ENCODE data around the gene GPR158. TPM values are rescaled to one million over a fixed set of nuclear protein-coding genes. Genes with fewer than 3 reads are reported as not detected.

The GPR158 gene, protein sequence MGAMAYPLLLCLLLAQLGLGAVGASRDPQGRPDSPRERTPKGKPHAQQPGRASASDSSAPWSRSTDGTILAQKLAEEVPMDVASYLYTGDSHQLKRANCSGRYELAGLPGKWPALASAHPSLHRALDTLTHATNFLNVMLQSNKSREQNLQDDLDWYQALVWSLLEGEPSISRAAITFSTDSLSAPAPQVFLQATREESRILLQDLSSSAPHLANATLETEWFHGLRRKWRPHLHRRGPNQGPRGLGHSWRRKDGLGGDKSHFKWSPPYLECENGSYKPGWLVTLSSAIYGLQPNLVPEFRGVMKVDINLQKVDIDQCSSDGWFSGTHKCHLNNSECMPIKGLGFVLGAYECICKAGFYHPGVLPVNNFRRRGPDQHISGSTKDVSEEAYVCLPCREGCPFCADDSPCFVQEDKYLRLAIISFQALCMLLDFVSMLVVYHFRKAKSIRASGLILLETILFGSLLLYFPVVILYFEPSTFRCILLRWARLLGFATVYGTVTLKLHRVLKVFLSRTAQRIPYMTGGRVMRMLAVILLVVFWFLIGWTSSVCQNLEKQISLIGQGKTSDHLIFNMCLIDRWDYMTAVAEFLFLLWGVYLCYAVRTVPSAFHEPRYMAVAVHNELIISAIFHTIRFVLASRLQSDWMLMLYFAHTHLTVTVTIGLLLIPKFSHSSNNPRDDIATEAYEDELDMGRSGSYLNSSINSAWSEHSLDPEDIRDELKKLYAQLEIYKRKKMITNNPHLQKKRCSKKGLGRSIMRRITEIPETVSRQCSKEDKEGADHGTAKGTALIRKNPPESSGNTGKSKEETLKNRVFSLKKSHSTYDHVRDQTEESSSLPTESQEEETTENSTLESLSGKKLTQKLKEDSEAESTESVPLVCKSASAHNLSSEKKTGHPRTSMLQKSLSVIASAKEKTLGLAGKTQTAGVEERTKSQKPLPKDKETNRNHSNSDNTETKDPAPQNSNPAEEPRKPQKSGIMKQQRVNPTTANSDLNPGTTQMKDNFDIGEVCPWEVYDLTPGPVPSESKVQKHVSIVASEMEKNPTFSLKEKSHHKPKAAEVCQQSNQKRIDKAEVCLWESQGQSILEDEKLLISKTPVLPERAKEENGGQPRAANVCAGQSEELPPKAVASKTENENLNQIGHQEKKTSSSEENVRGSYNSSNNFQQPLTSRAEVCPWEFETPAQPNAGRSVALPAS (N-terminal part only)
- total RNA-seq (0.18 and 0.28 TPM in 2 replicates), polyA plus RNA-seq (0.61 TPM in 1 of 2 replicates, not detected in the other)

DNA sequence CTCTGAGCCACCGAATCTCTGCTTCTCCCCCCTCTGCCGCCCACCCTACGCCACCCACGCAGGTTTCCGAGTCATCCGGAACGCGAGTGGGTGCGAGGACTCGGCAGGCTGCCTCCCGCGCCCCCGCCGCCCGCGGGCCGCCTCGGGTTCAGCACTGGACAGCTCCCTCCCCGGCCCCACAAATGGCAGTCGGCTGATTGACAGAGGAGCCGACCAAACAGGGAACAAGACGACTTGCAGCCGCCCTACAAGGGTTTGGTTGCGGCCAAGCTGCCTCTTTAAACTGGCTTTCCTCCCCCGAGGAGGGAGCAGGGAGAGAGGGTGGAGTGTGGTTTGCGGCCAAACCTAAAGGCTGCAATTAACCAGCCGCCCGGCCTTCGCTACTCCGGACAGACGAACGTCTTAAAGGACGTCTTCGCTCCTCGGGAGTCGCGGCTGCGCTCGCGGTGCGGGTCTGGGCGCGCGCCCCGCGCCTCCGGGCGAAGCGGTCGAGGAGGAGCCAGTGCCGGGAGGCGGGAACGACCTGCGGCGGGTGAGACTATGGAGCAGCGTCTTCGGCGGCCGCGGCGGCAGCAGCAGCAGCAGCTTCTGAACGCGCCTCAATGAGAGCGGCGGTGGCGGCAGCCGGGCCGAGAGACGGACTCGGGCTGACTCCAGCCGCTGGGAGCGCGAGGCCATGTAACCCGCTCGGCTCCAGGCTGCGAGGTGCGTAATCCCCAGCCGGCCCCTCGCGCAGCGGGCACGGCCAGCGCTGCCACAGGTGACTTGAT is at the start of gene GPR158:
GPR158 (plus strand) TSS at position 541 of the 770 bp plus-strand sequence. CDS start 420 bp downstream, outside the sequence.
- Histone ChIP-seq H3K9me3 (ENCODE audit: low read depth) (no peaks in the 10 kb centered on the region), H3K4me3 (peak within 1 kb of the TSS; percentile 48), H3K36me3 (no peaks in the 10 kb centered on the region), H3K27me3 (peaks cover 71% of the 10 kb centered on the region), H3K27ac (no peak within 1 kb of the TSS), H3K4me1 (ENCODE audit: low read depth) (peaks cover 6% of the 10 kb centered on the region)
- TF ChIP-seq, protein P1, sequence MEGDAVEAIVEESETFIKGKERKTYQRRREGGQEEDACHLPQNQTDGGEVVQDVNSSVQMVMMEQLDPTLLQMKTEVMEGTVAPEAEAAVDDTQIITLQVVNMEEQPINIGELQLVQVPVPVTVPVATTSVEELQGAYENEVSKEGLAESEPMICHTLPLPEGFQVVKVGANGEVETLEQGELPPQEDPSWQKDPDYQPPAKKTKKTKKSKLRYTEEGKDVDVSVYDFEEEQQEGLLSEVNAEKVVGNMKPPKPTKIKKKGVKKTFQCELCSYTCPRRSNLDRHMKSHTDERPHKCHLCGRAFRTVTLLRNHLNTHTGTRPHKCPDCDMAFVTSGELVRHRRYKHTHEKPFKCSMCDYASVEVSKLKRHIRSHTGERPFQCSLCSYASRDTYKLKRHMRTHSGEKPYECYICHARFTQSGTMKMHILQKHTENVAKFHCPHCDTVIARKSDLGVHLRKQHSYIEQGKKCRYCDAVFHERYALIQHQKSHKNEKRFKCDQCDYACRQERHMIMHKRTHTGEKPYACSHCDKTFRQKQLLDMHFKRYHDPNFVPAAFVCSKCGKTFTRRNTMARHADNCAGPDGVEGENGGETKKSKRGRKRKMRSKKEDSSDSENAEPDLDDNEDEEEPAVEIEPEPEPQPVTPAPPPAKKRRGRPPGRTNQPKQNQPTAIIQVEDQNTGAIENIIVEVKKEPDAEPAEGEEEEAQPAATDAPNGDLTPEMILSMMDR (IDR thresholded peaks at IDR 0.05; ENCODE audit: low read depth, low read length), result no peak
- peak; percentile 95 to 99 for DNase-seq (ENCODE audit: low read depth in 1 of 2, low spot score in 1 of 2)

DNA sequence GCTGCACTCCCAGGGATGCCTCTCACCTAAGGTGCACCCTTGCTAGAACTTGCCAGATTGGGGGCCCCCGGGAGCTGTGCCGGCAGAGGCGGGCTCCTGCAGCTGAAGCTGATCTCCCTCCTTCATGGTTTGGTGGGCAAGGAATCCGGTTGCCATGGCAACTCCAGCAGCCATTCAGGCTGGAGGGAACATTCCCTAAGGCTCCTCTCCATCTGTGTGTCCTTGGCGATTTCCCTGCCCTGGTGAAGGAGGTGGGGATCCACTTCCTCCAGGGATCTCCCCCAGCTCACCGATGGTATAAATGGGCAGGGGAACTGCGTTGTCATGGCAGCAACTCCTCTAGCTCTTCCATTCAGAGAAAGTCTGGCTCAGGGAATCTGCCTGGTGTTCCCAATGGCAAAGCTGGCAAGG is 49.6 kb upstream of the GPR158 start:
- H3K9me3 ChIP-seq (ENCODE audit: low read depth), result no peaks in the 10 kb centered on the region
- H3K27ac ChIP-seq, result no peak overlapping the region
- DNase-seq (ENCODE audit: low read depth in 1 of 2, low spot score in 1 of 2), result no peak
- TF ChIP-seq, protein P1 (IDR thresholded peaks at IDR 0.05; ENCODE audit: low read depth, low read length), result no peak
- H3K4me3 ChIP-seq, result no peak overlapping the region
- H3K36me3 ChIP-seq, result no peaks in the 10 kb centered on the region
- H3K27me3 ChIP-seq, result no peaks in the 10 kb centered on the region
- no peaks in the 10 kb centered on the region for H3K4me1 ChIP-seq (ENCODE audit: low read depth)

DNA sequence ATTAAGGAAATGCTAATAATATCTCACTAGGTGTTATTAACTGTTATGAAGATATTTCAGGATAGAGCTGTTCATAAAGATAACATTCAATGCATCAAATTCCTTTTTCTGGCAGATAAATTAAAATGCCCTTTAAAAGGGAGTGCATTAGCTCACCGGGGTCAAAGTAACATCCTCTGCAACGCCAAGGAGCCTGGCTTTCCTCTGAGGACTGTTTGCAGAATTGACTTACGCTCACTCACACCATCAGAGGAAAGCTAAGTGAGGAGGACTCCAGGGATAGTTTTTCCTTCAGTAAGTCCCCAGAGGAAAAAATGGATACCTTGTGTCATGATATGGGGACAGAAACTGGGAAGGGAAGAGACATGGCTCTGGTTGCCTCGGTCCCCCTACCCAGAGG is 45.2 kb upstream of the GPR158 start:
- DNase-seq (ENCODE audit: low read depth in 1 of 2, low spot score in 1 of 2), result no peak
- TF ChIP-seq, protein P1 (IDR thresholded peaks at IDR 0.05; ENCODE audit: low read depth, low read length), result no peak
- Histone ChIP-seq H3K27me3 (no peaks in the 10 kb centered on the region), H3K4me3 (no peak overlapping the region), H3K36me3 (no peaks in the 10 kb centered on the region), H3K9me3 (ENCODE audit: low read depth) (no peaks in the 10 kb centered on the region), H3K27ac (no peak overlapping the region), H3K4me1 (ENCODE audit: low read depth) (no peaks in the 10 kb centered on the region)

DNA sequence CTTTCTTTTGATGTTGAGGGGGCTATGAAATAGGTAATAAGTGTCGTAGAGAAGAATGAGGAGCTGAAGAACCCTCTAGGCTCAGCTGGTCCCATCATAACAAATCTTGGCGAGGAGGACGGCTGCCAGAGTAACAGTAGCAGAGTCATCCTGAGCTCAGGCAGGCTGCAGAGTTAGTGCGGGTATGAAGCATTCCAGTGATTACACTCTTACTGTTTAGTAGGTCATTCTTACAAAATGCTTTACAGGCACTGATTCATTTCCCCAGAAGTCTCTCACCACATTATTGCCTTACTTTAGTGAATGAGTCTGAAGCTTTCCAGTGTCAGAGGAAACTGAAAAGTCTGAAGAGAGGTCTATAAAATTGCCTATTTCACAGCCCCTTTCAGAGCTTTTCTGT is 43.9 kb upstream of the GPR158 start:
- TF ChIP-seq, protein P1 (IDR thresholded peaks at IDR 0.05; ENCODE audit: low read depth, low read length), result no peak
- Histone ChIP-seq H3K27me3 (no peaks in the 10 kb centered on the region), H3K36me3 (no peaks in the 10 kb centered on the region), H3K27ac (no peak overlapping the region), H3K9me3 (ENCODE audit: low read depth) (no peaks in the 10 kb centered on the region), H3K4me1 (ENCODE audit: low read depth) (no peaks in the 10 kb centered on the region), H3K4me3 (no peak overlapping the region)
- peak in 1 of 2 donors; percentile 85 for DNase-seq (ENCODE audit: low read depth in 1 of 2, low spot score in 1 of 2)

All from cardiac muscle cell (in vitro differentiated cells and primary cell).